GM19397 (cell line): ENCODE measurements around the gene HDAC3.
"Not testable (repeated sequence)": the region's sequence is repeated elsewhere in the genome, so short reads cannot be mapped to it uniquely, and the experiment has no call there.

Source experiments
- ATAC-seq: cut with Tn5 transposase; IDR thresholded peaks from one replicate; pipeline ENCODE4 v1.9.1; 2021; ENCODE audit warnings: mild to moderate bottlenecking, moderate library complexity; ENCODE audit not compliant: unreplicated experiment

The HDAC3 gene

DNA sequence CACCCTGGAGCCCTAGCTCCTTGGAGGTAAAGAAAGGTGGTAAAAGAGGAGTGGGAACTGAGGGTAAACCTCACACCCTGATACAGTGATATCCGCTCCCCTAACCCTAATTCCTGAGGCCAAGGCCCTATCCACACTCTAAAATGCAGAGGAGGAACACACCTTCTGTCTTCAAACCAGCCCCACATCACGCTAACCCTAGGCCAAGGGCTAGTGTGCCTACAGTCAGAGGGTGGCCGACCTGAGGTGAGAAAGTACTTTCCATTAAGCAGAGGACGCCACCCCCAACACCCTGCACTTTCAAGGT, 590 bp downstream of the HDAC3 start:
- no peak for ATAC-seq

DNA sequence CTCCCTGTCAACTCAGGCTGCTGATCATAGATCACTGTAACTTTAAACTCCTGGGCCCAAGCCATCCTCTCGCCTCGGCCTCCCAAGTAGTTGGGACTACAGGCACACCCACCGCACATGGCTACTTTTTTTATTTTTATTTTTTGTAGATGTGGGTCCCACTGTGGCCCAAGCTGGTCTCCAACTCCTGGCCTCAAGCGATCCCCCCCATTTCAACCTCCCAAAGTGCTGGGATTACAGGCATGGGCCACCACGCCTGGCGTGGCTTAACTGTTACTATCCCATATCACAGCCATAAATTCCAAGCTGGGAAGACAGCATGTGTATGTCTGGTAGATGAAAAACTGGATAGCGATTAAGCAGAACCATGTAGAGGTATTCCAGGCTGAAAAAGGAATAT, 1.0 kb downstream of the HDAC3 start:
- ATAC-seq, result no peak

DNA sequence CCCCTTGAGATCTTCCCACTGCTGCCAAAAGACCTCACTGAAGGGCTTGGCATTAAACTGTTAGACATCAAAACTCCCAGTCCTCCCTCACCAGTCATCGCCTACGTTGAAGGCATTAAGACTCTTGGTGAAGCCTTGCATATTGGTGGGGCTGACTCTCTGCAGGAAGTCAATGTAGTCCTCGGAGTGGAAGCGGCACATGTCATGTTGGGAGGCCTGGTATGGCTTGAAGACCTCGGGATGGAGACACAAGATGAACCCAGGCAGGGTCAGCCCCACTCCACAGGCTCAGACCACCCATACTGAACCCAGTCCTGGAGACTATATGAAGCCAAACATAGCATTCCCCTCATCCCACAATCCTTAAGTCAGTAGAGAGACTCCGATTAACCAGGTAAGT, 1.9 kb downstream of the HDAC3 start:
- no peak for ATAC-seq

DNA sequence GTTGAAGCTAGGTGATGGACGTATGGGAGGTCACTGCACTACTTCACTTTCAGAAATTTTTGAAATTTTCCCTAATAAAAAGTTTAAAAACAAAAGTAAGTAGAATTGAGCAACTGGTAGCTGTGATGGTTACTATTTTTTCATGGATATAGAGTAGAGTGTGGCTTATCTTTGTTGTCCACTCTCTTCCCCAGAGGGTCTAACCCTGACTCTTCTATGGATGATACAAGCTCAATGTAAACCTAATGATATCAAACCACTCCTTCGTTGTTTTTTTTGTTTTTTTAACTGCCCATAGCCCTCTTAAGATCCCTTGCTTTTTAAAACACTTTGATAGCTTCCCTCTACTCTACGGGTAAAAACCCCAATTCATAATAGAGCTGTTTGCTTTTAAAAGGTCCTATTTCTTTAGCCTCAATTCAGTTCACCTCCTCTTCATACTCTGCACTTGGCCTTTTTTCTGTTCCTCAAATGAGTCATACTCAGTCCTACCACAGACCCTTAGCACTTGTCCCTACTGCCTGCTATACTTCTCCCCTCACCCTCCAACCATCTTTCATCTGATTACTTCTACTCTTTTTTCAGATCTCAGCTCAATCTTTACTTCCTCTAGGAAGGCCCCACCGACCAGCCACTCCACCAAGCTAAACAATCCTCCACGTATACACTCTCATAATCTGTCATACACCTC, 2.6 kb downstream of the HDAC3 start:
- ATAC-seq, result peak; percentile 47

DNA sequence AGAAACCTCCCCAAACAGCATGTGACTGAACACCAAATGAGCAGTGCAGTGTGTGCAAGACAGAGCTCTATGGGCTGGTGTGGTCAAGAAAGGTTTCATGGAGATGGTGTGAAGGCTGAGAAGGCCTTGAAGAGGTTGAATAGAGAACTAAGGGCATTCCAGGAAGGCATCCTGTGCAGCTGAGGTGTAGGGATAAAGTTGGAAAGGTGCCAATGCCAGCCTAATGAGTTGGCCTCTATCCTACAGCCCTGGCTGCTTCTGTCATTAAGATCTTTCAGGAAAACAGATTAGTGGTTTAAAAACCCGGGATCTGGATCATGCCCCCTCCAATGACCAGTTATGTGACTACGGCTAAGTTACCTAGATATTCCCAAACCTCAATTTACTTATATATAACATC, 4.0 kb downstream of the HDAC3 start:
- no peak for ATAC-seq

DNA sequence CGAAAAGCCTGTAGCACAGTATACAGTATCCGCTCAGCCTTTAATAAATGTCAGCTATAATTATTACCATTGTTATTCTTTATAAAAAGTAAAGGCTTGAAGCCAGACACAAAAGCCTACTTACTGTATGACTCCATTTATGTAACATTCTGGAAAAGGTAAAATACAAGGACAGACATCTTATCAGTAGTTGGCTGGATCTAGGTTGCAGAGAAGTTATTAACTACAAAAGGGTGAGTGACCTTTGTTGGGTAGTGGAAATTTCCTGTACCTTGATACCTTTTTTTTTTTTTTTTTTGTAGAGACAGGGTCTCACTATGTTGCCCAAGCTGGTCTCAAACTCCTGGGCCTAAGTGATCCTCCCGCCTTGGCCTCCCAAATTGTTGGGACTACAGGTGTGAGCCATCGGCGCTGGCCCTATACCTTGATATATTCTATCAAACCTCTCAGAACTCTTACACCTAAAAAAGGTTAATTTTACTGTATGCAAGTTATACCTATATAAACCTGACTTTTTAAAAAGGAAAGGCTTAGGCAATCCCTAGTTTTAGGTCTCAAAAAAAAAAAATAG, 6.0 kb downstream of the HDAC3 start:
- no peak for ATAC-seq

DNA sequence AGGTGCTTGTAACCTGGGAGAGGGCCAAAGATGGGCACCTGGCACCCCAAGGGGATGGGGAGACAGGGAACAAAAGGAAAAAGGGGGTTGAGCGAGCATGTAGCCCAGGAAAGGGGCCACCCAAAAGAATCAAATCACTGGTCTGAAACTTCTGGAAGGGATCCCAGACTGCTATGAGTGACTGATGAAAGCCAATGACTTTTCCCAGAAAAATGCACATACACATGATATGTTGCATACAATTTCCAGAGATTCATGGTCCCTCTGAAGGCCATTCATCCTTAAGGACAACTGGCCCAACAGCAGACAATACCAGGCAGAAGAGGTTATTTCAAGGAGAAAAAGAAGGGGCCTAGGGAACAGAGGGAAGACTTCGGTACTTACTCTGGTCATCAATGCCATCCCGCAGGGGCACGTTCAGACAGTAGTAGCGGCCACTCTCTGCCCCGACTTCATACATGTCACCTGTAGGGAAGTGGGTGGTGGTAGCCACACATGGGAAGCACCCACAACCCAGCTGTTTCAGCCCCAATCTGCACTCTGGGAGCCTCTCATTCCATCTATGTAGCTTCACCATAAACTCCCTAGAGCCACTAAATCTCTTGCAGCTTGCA, 8.4 kb downstream of the HDAC3 start:
- ATAC-seq, result no peak

DNA sequence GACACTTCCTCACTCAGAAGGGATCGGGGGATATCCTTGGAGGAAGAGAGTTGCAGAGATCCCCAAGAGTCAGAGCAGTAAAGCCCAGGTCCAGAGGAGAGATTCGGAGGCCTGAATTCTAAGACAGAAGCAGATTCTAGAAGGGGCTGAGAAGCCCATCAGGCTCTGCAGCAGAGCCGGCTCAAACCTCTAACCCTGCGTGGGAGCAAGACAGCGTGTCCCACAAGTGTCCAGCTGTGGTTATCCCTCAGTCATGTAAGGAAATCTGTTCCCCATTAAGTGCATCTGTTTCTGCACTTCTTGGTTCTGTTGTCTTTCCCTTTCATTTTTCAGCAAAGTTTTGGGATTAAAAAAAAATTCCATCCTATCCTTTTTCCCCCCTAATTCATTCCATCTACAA, 13.0 kb downstream of the HDAC3 start:
- no peak for ATAC-seq

DNA sequence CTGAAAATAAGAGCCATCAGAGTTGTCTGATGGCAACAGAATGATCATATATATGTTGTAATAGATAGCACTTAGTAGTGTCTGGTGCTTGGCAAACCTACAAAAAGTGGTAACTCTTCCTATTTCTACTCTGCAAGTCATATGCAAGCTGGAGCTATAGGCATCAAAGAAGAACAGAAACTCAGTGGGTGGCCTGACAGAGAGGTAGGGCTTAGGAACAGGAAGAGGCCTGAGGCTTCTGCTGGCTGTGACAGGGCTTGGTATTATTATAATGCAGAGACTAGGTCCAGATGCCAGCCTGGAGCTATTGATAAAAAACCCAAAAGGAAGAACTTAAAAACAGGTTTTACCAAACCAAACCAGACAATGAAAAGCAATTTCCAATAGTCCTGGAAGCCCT, 13.5 kb downstream of the HDAC3 start:
- ATAC-seq, result peak; percentile 30

DNA sequence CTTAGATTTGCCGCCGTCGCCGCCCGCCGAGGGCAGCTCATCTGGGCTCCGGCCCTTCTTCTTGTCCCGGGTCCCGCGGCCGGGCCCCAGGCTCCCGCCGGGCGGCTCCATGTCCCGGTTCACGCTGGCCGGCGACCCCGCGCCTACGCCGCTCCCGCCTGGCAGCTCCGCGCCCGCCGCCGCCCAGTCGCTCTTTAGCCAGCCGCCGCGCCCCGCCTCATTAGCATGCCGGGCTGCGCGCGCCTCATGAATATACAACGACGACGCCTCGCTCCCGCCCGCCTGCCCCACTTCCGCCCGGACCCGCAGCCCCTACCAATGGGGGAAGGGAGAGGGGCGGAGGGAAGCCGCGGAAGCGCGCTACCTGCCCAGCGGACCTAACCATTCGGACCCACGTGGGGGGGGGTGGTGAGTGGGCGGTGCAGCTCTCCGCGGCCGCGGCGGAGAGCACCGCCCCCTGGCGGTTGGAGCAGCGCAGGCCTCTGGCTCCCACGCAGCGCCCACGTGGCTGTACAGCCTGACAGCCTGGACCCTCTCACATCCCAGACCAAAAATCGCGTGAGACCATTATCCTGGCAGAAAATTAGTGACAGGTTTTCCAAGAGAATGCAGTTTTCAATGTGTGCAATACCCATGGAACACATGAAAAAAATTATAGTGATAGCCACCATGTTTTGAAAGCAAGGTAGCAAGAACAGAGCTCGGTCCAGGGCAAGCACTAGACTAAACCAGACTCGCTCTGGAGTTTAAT, 17.7 kb downstream of the HDAC3 start, which contains the start of gene DIAPH1:
Gene DIAPH1 (minus strand): TSS at position 197 of the 751 bp plus-strand sequence. CDS start 86 bp downstream, at position 111.
- peak; percentile 88 for ATAC-seq

DNA sequence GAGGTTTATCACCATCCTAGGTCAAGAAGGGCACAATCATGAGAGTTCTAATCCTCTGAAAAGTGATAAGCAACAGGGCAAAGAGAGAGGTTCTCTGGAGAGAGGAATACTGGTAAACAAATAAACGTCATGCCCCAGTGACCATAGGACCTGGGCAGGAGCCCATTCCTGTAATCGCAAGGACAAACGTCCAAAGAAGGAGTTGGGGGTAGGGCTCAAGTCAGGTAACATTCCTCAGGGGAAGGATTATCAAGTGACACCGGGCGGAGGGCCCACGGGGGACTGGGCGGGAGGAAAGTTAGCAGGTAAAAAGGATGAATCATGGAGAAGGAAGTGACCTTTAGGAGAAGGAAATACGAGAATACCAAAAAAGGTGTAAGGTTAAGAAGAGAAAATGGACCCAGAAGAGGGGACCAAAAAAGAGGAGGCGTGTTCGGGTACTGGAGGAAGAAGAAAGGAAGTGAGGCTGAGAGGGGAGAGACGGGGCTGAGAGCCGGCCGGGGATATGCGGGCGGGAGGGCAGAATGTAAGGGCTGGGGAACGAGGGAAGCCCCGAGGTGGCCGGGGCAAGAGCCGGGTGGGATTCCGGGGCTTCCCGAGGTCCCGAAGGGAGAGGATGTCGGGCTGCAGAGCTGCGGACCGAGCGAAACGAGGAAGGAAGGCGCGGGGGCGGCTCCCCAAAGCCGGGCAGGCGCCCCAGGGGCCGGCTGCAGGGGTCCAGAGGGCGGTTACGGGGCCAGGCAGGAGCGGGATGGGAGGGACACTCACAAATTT, 18.4 kb downstream of the HDAC3 start:
- ATAC-seq, result peak; percentile 35

DNA sequence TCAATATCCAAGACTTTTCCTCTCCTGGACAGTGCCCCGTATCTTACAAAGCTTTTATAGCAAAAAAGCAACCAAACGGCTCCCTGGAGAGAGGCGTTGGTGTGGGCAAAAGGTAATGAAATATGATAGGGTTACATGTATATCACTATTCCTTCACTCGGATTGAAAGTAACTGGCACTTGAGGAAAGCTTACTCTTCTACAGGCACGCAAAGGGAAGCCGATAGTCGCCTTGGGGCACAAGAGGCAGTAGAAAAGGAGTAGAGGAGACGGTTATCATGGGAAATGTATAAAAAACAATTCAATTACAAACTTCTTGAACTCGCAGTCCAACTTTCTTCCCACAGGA, 19.0 kb downstream of the HDAC3 start:
- no peak for ATAC-seq

DNA sequence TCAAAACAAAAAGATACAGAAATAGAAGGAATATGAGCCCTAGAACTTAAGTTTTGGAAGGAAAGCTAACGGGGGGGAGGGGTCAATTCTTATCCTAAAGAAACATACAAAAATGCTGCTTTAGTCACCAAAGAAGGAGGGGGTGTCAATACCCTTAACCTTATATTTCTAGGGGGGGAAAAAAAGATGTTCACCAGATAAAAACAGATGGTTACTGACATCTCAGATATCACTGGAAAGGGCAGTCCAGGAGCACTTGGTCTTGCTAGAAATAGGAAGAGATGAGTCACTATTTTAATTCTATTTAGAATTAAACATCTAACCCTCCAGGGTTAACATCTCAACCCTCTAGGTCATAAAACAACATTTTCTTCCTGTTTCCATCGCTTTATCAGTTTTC, 19.5 kb downstream of the HDAC3 start:
- ATAC-seq, result no peak

DNA sequence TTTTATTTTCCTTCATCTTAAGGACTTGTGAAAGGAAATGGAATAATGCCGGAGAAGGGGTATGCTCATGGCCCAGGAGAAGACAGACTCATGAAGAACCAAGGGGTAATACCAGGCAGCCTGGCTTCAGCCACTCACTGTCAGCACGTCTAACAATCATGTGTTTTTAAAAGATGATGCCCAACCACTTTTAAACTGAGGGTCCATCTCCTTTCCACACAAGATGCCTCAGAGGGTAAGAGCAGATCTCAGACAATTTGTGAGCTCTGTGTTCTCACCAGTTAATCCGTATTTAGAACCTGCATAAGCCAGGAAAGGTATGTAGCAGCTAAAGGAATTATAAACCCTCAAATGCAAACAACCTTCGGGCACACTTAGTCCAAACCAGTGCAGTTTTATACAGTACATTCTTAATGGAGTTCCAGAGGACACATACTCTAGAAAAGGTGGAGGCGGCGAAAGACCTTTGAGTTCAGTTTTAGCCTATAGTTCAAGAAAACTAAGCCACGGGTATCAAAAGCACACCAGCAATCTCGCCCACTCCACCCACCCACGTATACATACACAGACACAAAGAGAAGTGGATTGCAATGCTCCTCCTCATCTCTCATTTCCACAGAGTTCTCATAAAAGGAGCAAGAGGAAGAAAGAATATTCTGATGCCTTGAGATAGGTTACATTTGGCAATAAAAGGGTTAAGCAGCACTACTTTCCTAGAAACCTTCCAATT, 20.5 kb downstream of the HDAC3 start:
- ATAC-seq, result no peak

DNA sequence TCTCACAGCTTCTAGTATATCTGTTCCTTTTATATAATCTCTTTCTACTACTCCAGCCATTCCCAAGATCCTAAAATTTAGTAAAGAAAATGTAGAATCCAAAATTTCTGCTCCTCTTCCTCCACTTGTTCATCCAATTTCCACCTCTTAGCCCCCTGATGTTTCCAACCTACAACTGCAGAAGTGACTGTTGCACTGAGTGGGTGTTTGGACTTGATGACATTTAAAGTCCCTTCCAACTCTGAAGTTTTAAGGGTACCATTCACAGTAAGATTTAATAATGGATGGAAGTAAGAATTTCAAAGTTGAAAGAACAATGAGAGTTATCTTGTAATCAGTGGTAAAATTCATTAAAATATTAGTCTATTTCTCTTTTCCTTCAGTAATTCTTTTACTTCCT, 23.3 kb downstream of the HDAC3 start:
- no peak for ATAC-seq

DNA sequence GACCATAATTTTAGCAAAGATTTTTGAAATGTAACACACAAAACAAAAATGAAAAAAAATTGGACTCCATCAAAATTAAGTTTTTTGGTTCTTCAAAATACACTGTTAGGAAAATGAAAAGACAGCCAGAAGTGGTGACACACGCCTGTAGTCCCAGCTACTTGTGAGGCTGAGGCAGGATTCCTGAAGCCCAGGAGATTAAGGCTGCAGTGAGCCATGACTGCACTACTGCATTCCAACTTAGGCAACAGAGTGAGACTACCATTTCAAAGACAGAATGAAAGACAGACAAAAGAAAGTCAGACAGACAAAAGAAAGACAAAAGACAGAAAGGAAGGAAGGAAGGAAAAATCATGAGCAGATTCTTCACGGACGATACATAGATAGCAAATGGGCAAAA, 25.4 kb downstream of the HDAC3 start:
- ATAC-seq, result no peak

DNA sequence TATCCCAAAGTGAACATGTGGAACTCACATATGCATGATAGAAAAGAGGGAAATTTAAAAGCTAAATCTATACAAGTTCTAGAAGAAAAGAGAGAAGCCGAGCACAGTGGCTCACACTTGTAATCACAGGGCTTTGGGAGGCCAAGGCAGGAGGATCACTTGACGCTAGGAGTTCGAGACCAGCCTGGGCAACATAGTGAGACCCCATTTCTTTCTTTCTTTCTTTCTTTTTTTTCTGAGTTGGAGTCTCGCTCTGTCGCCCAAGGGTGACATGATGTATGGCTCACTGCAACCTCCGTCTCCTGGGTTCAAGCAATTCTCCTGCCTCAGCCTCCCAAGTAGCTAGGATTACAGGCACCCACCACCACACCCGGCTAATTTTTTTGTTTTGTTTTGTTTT, 26.7 kb downstream of the HDAC3 start:
- ATAC-seq, result not testable (repeated sequence)

DNA sequence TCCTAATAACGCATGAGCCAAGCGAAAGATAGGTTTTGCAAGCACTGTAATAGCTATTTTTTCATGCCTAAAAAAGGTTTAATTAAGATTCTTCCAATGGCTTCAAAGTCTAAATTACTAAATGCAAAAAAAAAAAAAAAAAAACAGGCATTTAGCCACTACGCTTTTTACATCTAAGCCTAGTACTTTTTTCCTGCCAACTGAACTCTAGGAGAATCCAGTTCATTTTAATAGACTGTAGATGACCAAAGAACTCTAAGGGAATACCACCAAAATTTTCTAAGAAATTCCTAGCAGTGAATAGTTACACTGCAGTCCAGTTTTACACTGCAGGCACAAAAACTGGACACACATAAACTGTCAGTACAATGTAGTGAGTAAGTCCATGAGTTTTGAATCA, 27.6 kb downstream of the HDAC3 start:
- ATAC-seq, result no peak

DNA sequence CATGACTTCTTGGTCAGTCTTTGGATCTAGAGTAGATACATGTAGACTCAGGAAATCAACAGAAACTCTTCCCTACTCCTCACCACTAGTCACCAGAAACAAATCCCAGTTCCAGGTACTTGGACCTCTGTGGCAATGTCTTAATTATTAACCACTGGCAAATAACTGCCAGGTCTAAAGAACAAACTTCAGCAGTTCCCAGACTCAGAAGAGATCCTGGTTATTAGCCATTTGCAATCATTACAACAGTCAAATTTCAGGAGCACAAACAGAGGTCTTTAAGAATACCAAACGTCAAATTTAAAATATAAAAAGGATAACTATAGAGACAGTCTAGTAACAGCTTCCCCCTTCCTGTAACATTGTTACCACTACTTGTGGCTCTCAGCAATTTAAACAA, 28.1 kb downstream of the HDAC3 start:
- ATAC-seq, result no peak

DNA sequence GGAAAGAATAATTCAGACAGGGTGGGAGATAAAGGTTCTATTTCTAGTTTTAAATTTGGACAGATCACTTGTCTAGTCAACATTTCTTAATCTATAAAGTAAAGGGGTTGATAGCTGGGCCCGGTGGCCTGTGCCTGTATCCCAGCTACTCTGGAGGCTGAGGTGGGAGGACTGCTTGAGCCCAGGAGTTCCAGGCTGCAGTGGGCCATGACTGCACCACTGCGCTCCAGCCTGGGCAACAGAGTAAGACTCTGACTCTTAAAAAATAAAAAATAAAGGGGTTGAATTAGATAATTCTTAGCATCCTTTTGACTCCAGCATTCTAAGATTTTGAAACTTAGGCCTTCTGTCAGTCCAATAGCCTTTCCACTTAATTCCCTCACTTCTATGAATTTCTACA, 28.6 kb downstream of the HDAC3 start:
- no peak for ATAC-seq
